ENCODE results near the gene KRTAP1-3.
"Not testable (repeated sequence)": the region's sequence is repeated elsewhere in the genome, so short reads cannot be mapped to it uniquely, and the experiment has no call there.

GRCh38 chr17:41040783-41041571 is 6.3 kb upstream of the KRTAP1-3 start, which contains the start of gene KRTAP1-1:
- TF ChIP-seq CTCF (IDR thresholded peaks at IDR 0.05); EZH2 (IDR thresholded peaks at IDR 0.05; ENCODE audit: borderline replicate concordance, insufficient read depth, low read depth, low read length, poor library complexity, severe bottlenecking): not testable (repeated sequence)
